ENCODE measurements around the gene ITIH5.

The ITIH5 gene

DNA sequence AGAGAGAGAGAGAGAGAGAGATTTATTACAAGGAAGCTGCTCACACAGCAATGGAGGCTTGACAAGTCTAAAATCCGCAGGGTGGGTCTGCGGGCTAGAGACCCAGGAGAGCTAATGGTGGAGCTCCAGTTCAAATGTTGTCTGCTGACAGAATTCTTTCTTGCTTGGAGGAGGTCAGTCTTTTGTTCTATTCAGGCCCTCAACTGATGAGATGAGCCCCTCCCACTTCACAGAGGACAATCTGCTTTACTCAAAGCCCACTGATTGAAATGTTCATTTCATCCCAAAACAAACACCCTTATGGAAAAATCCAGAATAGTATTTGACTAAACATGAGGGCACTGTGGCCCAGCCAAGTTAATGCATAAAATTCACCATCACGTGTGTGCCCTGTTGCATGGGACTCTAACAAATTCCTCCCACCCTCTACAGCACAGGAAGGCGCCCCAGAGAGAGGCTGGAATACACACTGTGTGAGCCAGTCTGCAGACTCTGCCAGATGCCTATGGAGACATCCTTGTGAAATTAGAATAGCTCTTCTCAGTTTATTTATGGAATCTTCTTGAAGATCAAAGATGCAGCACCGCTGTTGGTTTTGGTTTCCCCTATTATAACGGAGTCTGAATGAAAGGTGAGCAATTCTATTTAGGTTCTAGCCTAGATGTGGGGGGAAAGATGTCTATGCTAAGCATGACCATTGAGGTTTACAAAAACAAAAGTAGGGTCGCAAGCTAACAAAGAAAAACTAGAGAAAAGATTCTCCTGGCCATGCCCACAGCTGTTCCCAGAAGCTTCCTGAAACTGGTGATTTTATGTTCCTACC, 132.9 kb downstream of the ITIH5 start:
- Histone ChIP-seq H3K27ac (no peak overlapping the region), H3K4me3 (no peak overlapping the region)

DNA sequence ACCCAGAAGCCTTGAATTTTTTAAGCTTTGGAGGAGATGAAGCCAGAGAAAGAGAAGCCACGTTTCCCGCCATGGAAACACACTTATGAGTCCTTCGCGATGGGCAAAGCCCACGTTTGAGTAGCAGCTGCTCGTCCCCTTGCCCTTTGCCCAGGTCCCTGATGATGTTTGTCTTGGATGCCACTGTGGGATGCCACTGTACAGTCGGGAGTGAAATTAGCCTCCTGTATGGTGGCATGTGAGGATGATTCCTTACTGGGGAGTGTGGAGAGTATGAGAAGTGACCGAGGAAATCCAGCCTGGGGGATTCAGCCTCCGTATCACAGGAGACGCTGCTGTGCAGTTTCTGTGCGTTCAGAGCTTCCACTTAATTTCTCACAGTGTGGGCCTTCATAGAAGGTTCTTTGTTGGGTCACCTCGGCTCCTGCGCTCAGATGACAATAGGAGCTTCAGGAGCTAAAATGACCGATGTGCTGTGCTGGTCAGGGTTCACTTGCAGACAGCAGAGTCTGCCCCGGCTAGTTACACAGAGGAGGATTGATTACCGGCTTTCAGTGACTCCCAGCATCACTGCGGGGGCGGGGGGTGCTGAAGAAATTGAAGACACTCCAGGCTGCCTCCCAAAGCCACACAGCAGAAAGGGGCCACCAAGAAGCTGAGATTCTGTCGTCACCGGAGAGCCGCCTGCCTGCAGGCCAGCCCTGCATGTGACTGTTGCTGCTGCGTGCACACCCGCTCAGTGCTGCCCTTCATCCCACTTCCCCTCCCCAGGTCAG, 133.9 kb downstream of the ITIH5 start:
- Histone ChIP-seq H3K27ac (no peak overlapping the region), H3K4me3 (no peak overlapping the region)

DNA sequence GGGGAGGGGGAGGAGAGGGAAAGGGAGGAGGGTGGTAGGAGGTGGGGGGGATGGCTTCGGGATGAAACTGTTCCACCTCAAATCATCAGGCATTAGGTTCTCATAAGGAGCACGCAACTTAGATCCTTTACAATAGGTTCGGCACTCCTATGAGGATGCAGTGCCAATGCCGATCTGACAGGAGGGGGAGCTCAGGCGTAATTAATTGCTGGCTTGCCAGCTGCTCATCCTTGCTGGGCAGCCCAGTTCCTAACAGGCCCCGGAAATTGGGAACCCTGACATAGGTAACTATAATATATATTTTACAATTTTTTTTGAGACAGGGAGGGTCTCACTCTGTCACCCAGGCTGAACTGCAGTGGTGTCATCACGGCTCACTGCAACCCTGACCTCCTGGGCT, 137.1 kb downstream of the ITIH5 start:
- Histone ChIP-seq H3K4me3 (no peak overlapping the region), H3K27ac (no peak overlapping the region)

DNA sequence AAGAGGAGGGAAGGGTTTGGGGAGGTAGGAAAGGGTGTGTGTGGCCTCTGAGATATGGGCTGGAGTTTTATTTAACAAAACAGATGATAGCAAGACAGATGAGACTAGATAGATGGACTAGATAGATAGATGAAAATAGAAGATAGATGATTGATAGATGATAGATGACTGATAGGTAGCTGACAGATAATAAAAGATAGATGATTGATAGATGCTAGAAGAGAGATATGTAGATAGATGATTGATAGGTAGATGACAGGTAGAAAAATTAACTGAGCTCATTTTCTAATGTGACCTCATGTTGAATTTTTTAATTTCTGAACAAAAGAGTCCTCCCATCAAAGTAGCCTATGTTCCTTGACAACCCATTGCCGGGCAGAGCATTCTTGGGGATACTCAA, 139.3 kb downstream of the ITIH5 start:
- no peak overlapping the region for H3K27ac ChIP-seq
- no peak overlapping the region for H3K4me3 ChIP-seq

DNA sequence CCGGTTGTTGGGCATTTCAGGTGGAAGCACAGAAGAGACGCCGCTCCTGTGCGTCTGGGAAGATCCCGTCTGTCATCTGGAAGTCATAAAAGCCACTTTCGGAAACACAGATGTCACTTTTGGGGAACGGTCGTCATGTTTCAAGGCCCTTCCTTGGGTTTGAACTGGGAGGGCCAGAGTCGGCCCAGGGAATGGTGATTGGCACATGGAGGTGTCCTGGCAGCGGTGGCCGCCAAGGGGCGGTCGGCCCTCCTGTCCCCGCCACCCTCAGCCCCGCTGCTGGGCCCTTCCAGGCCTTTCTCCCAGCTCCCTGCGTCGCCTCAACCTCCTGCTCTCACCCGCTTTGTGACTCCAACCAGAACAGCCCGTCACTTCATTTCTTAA, 140.8 kb downstream of the ITIH5 start:
- Histone ChIP-seq H3K27ac (peak overlapping the region in 1 of 21 experiments; percentile 36), H3K4me3 (peak overlapping the region in 2 of 7 experiments; percentile 8 to 9)

DNA sequence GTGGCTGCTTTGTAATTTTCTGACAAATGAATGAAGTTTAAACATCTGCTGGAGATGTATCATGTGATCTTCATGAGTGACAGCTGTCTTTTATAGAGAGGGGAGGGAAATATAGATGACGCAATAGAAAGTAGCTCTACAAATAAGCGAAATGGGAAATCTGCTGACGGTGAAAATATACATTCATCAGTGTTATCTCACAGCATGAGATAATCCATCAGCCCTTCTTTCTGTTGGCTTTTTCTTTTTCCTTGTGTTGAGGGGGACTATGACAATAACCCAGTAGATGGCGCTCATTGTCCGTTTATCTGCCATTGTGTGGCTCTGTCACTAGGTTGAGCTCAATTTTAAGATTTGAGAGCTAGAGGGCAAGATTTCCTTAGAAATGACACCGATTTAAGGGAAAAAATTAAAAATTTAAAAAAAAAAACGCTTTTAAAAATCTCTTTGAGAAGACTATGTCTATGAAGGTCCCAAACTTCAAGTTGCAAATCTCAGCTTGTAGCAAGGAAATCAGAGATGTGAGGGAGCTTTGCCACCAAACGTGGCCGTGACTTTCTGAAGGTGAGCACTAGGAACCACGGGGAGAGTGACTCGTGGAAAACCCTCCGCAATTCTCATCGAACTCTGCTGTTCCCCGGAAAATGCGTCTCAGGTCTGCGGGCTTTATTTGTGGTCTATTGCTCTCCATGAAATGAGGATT, 141.3 kb downstream of the ITIH5 start:
- peak overlapping the region in 2 of 7 experiments; percentile 8 to 9 for H3K4me3 ChIP-seq
- no peak overlapping the region for H3K27ac ChIP-seq

DNA sequence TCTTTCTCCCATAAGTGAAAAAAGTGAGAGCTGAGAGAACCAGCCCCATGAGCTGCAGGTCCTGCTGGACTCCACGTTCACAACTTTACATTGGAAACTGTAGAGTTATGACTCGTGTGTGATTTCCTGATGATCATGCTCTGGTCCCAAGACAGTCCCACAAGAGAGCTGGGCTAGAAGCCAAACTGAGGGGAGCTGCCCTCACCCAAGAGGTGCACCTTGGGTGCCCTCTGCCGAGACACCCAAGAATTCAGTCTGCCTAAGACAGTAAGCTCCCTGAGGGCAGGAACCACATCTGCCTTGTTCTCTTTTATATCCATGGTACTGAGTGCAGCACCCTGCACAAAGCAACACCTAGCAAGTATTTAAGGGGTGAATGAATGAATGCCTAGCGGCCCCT, 143.1 kb downstream of the ITIH5 start:
- H3K4me3 ChIP-seq, result no peak overlapping the region
- H3K27ac ChIP-seq, result no peak overlapping the region

DNA sequence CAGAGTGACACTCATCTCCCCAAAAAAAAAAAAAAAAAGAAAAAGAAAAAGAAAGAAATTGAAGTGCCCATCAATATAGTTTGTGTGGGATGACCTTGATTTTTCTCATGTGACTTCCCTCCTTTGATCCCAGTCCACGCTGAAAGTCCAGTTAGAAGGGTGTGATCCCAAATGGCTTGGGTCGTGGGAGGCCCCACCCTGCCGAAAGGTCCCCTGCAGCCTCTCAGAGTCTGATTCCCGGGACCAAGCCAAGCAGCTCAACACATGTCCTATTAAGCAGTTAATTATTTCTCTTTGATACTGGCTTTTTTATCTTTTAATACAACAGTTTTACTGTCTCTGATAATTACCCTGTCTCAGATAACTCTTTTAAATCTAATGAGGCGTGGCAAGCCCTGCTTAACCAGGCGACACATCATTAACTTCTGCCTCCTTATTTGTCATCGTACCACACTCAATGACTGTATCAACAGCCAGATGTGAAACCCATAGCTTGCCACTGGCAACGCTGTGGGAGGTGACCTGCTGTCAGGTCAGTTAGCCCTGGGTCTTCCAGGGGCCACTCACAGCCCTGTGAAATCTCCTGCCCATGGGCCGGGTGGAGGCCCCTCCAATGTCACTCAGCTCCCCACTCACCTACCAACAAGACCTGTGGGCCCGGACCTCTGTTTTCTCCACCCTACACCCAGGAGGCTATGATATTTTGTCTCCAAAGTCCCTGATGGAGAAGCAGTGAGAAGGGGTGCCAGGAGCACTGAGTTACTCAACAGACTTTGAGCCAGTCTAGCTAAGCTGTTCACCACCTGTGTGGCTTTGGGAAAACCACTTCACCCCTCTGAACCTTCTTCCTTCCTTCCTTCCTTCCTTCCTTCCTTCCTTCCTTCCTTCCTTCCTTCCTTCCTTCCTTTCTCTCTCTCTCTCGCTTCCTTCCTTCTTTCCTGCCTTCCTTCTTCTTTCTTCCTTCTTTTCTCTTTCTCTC, 146.0 kb downstream of the ITIH5 start:
- Histone ChIP-seq H3K27ac (no peak overlapping the region), H3K4me3 (no peak overlapping the region)

DNA sequence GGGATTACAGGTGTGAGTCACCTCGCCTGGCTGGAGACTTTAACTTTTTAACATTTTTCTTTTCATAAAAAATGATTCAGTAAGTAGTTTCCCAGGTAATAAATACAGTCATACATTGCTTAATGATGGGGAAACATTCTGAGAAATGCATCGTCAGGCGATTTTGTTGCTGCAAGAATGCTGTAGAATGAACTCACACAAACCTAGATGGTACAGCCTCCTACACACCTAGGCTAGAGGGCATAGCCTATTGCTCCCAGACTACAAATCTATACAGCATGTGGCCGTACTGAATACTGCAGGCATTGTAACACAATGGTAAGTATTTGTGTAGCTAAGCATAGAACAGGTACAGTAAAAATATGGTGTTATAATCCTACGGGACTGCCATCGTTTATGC, 147.4 kb downstream of the ITIH5 start:
- Histone ChIP-seq H3K4me3 (no peak overlapping the region), H3K27ac (no peak overlapping the region)

- no peak overlapping the region for H3K4me3 ChIP-seq
Measured at GRCh38 chr10:7518693-7519092, 148.1 kb downstream of the ITIH5 start.

GRCh38 chr10:7515439-7515838, 151.3 kb downstream of the ITIH5 start:
- H3K4me3 ChIP-seq, result no peak overlapping the region
- H3K27ac ChIP-seq, result no peak overlapping the region

More at GRCh38 chr10:7518693-7519092, 148.1 kb downstream of the ITIH5 start:
- no peak overlapping the region for H3K27ac ChIP-seq

DNA sequence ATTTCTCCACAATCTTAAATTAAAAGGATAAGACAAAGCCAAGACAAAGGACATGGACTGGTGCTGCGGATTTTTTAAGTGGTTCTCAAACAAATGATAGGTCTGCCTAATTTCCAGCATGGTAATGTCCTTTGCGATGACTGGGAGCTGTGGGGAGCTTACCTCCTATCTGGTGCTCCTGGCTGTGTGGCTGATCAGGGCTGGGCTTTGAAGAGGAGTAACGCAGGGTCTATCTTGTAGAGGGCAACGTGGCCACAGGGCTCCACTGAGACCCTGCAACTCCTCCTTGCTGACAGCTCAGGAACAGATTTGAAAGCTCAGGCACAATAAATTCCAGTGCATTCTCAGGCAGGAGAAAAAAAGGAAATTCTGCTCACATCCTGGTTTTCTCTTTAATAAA, 152.8 kb downstream of the ITIH5 start:
- no peak overlapping the region for H3K27ac ChIP-seq
- H3K4me3 ChIP-seq, result no peak overlapping the region

- Histone ChIP-seq H3K27ac (no peak overlapping the region), H3K4me3 (no peak overlapping the region)
Measured at GRCh38 chr10:7513455-7513854, 153.3 kb downstream of the ITIH5 start.

DNA sequence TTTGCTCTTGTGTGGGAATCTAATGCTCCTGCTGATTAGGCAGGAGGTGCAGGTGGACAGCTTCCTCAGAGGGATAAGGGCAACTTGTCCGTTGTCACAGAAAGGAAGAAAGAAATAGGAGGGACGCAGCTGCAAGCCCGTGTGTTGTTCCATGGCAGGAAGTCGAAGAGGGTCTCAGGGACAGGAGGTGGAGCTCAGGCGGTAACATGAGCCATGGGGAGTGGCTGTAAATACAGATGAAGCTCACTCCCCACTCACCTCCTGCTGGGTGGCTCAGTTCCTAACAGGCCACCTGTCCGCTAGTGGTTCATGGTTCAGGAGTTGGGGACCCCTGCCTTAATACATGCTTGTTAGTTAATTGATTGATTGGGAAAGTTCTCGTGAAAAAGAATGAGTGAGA, 154.3 kb downstream of the ITIH5 start:
- H3K27ac ChIP-seq, result peak overlapping the region in 1 of 21 experiments; percentile 55

GRCh38 chr10:7511612-7512011, 155.2 kb downstream of the ITIH5 start:
- Histone ChIP-seq H3K4me3 (no peak overlapping the region), H3K27ac (no peak overlapping the region)

More for the DNA sequence above, 154.3 kb downstream of the ITIH5 start:
- no peak overlapping the region for H3K4me3 ChIP-seq
